PC-3 (cell line): Measurements from ENCODE around the gene PDZRN3. TPM values are rescaled to one million over a fixed set of nuclear protein-coding genes. Genes with fewer than 3 reads are reported as not detected.

Source experiments
- ATAC-seq: fragments of 200-7000 bp; cut with Tn5 transposase; 2 replicates; pipeline ENCODE4 v1.9.1; 2020; ENCODE audit warnings: mild to moderate bottlenecking, moderate library complexity
- BruUV-seq: library from RNA; stranded (reverse); fragments of 400-500 nt; replicated peaks from 2 replicates; lab custom pipeline; 2021; lab: Mats Ljungman, UMichigan
- CTCF ChIA-PET: fragments of 300-600 bp; sonication (Branson Sonifier 250); formaldehyde crosslinking; loops from one replicate; lab custom pipeline; 2022; ENCODE audit warnings: antibody characterized with exemption; lab: Charles Lee
- POLR2A ChIA-PET: fragments of 300-600 bp; sonication (Branson Sonifier 250); formaldehyde crosslinking; loops from one replicate; lab custom pipeline; 2022; ENCODE audit warnings: antibody characterized with exemption; ENCODE audit not compliant: unreplicated experiment; lab: Charles Lee
- DNase-seq: peaks from one replicate; pipeline ENCODE4 v3.0.0-alpha.2; 2015
- H2AFZ ChIP-seq: fragments of 300-600 bp; sonication (generic); 2 replicates; pipeline ENCODE4 v1.6.0; 2016; ENCODE audit warnings: antibody characterized with exemption, low read length
- H3F3A ChIP-seq: fragments of 300-600 bp; sonication (generic); one replicate; pipeline ENCODE4 v1.6.0; 2017; ENCODE audit warnings: antibody characterized with exemption, low read length, control low read depth, mild to moderate bottlenecking; ENCODE audit not compliant: unreplicated experiment
- H3K27ac ChIP-seq: fragments of 300-600 bp; sonication (generic); 2 replicates; pipeline ENCODE4 v1.5.1; 2016; ENCODE audit warnings: mild to moderate bottlenecking, low read length
- H3K27me3 ChIP-seq: fragments of 300-600 bp; sonication (generic); 2 replicates; pipeline ENCODE4 v1.6.1; 2016; ENCODE audit warnings: low read length, mixed read lengths
- H3K36me3 ChIP-seq: fragments of 300-600 bp; sonication (generic); 2 replicates; pipeline ENCODE4 v1.6.1; 2016; ENCODE audit warnings: low read depth, mixed run types, low read length, mixed read lengths
- H3K4me1 ChIP-seq: fragments of 300-600 bp; sonication (generic); 2 replicates; pipeline ENCODE4 v1.5.1; 2016; ENCODE audit warnings: low read length; ENCODE audit not compliant: insufficient read depth
- H3K4me2 ChIP-seq: fragments of 300-600 bp; sonication (generic); 2 replicates; pipeline ENCODE4 v1.6.0; 2016; ENCODE audit warnings: low read length
- H3K4me3 ChIP-seq: fragments of 300-600 bp; sonication (generic); 2 replicates; pipeline ENCODE4 v1.5.1; 2016; ENCODE audit warnings: mild to moderate bottlenecking, low read length, mixed read lengths
- H3K79me2 ChIP-seq: fragments of 300-600 bp; sonication (generic); 2 replicates; pipeline ENCODE4 v1.6.1; 2017; ENCODE audit warnings: low read length, mixed read lengths
- H3K9ac ChIP-seq: fragments of 300-600 bp; sonication (generic); 2 replicates; pipeline ENCODE4 v1.6.0; 2016; ENCODE audit warnings: mild to moderate bottlenecking, low read length
- H3K9me2 ChIP-seq: fragments of 300-600 bp; sonication (generic); replicated peaks from 2 replicates; pipeline ENCODE4 v1.6.1; 2016; ENCODE audit warnings: mixed run types, low read length, mixed read lengths
- H3K9me3 ChIP-seq: fragments of 300-600 bp; sonication (generic); 2 replicates; pipeline ENCODE4 v1.6.1; 2016; ENCODE audit warnings: low read length, mixed read lengths
- H4K20me1 ChIP-seq: fragments of 300-600 bp; sonication (generic); 2 replicates; pipeline ENCODE4 v1.6.1; 2016; ENCODE audit warnings: low read length, mixed read lengths
- CTCF ChIP-seq: fragments of 300-600 bp; sonication (generic); conservative IDR thresholded peaks from 2 replicates; pipeline ENCODE4 v1.5.1; 2017; ENCODE audit warnings: antibody characterized with exemption, low read depth, mild to moderate bottlenecking, low read length
- EZH2 ChIP-seq: fragments of 300-600 bp; sonication (generic); IDR thresholded peaks from one replicate; pipeline ENCODE4 v1.6.1; 2017; ENCODE audit warnings: antibody characterized with exemption, mild to moderate bottlenecking, low read length; ENCODE audit not compliant: unreplicated experiment
- EZH2phosphoT487 ChIP-seq: fragments of 300-600 bp; sonication (generic); IDR thresholded peaks from 2 replicates; pipeline ENCODE4 v1.6.1; 2018; ENCODE audit warnings: mild to moderate bottlenecking, antibody characterized with exemption, low read length, borderline replicate concordance
- intact Hi-C: fragments of 100-400 bp; cut with micrococcal nuclease; formaldehyde crosslinking; loops from 2 replicates; pipeline ENCODE4 v1.9.0; 2023
- total RNA-seq: library from RNA; depleted of rRNA; stranded (reverse); fragments of >200 nt; gene quantifications from 2 replicates; pipeline ENCODE4 v1.2.3, GENCODE V29; 2014

PDZRN3 gene
- total RNA-seq, 1 experiment from 2014 or later: not detected

- H3K9me2 ChIP-seq: no peaks in the 10 kb centered on the region
- no peaks in the 10 kb centered on the region for H3K4me1 ChIP-seq
- DNase-seq: no peak
- H2AFZ ChIP-seq: no peak overlapping the region
- no peaks in the 10 kb centered on the region for H4K20me1 ChIP-seq
- CTCF ChIA-PET: no interaction called here
- H3K36me3 ChIP-seq: no peaks in the 10 kb centered on the region
- TF ChIP-seq CTCF (no peak), EZH2 (no peak), EZH2phosphoT487 (no peak)
- POLR2A ChIA-PET: no interaction called here
- H3K27ac ChIP-seq: no peak overlapping the region
- H3K27me3 ChIP-seq: no peaks in the 10 kb centered on the region
- intact Hi-C loops: no loop called here
- peaks cover 19% of the 10 kb centered on the region; the same call in 1 of the 2 replicates for H3K9me3 ChIP-seq
- no peak overlapping the region for H3K4me2 ChIP-seq
- no TSS peak for BruUV-seq
- no peak overlapping the region for H3K4me3 ChIP-seq
- H3F3A ChIP-seq: no peaks in the 10 kb centered on the region
- no peak overlapping the region for H3K9ac ChIP-seq
- no peaks in the 10 kb centered on the region for H3K79me2 ChIP-seq
- ATAC-seq: no peak
Measured at GRCh38 chr3:73656241-73656890, 31.6 kb upstream of the PDZRN3 start.

GRCh38 chr3:73655197-73655596, 30.5 kb upstream of the PDZRN3 start:
- peaks cover 24% of the 10 kb centered on the region; the same call in 1 of the 2 replicates for H3K9me3 ChIP-seq
- no peaks in the 10 kb centered on the region for H3K9me2 ChIP-seq

More at GRCh38 chr3:73655197-73655596, 30.5 kb upstream of the PDZRN3 start:
- BruUV-seq: no TSS peak
- intact Hi-C loops: no loop called here
- Histone ChIP-seq H3K4me1 (no peaks in the 10 kb centered on the region), H3K9ac (no peak overlapping the region), H4K20me1 (no peaks in the 10 kb centered on the region), H3K4me2 (no peak overlapping the region), H2AFZ (no peak overlapping the region), H3K36me3 (no peaks in the 10 kb centered on the region), H3K79me2 (no peaks in the 10 kb centered on the region), H3K27me3 (no peaks in the 10 kb centered on the region), H3F3A (no peaks in the 10 kb centered on the region), H3K4me3 (no peak overlapping the region), H3K27ac (no peak overlapping the region)
- DNase-seq (no peak), ATAC-seq (no peak)
- TF ChIP-seq CTCF: no peak
- no peak for TF ChIP-seq EZH2
- no peak for TF ChIP-seq EZH2phosphoT487
- ChIA-PET CTCF (no interaction called here), POLR2A (no interaction called here)
